HepG2 (cell line): ENCODE data around the gene URM1. TPM values are rescaled to one million over a fixed set of nuclear protein-coding genes. Genes with fewer than 3 reads are reported as not detected.

Experiments
- ATAC-seq: fragments of 200-7000 bp; cut with Tn5 transposase; 3 replicates; pipeline ENCODE4 v1.9.1; 2020; ENCODE audit warnings: mild to moderate bottlenecking, moderate library complexity
- BruUV-seq: library from RNA; stranded (reverse); fragments of 400-500 nt; replicated peaks from 2 replicates; lab custom pipeline; 2021; lab: Mats Ljungman, UMichigan
- CTCF ChIA-PET: fragments of 300-600 bp; formaldehyde crosslinking; extraction: SDS; loops from one replicate; lab custom pipeline; 2021; ENCODE audit warnings: low total read pairs, inconsistent platforms, low intra/inter-chr PET ratio; lab: Yijun Ruan, JAX
- POLR2A ChIA-PET: fragments of 350-600 bp; sonication (Branson Sonifier 250); formaldehyde crosslinking; loops from one replicate; lab custom pipeline; 2020; ENCODE audit warnings: antibody characterized with exemption, inconsistent platforms; lab: Yijun Ruan, JAX
- DNase-seq: peaks from one replicate; pipeline ENCODE4 v3.0.0-alpha.2; 2015; ENCODE audit warnings: low spot score
- FAIRE-seq: peaks from 3 replicates; lab custom pipeline; 2011; peaks lifted over from hg19 to GRCh38; lab: Jason Lieb, UNC
- H2AFZ ChIP-seq: one replicate; pipeline ENCODE4 v1.6.1; 2011; ENCODE audit warnings: low read length, inconsistent platforms
- H3K27ac ChIP-seq: fragments of 300-600 bp; 3 replicates; pipeline ENCODE4 v1.8.0; 2011; ENCODE audit warnings: mixed run types, mild to moderate bottlenecking, mixed read lengths, low read length, inconsistent platforms; ENCODE audit not compliant: insufficient read depth; ENCODE audit errors: extremely low read length
- H3K27me3 ChIP-seq, 2 experiments: fragments of 200-600 bp in 1 of 2; 2 replicates in 1 of 2; 3 replicates in 1 of 2; pipeline versions ENCODE4 v1.6.0 to v1.8.0; 2011; ENCODE audit warnings: low read length in 2 of 2, mild to moderate bottlenecking in 2 of 2, moderate library complexity in 2 of 2, inconsistent platforms in 1 of 2; ENCODE audit not compliant: insufficient read depth in 2 of 2, control insufficient read depth in 1 of 2
- H3K36me3 ChIP-seq, 2 experiments: fragments of 200-600 bp in 1 of 2; replicated peaks in 1 of 2; 2 replicates in 1 of 2; 3 replicates in 1 of 2; pipeline versions ENCODE4 v1.5.1 to v1.8.0; 2011; ENCODE audit warnings: low read length in 2 of 2, inconsistent platforms in 1 of 2; ENCODE audit not compliant: insufficient read depth in 2 of 2, control insufficient read depth in 1 of 2
- H3K4me1 ChIP-seq: 2 replicates; pipeline ENCODE4 v1.5.1; 2012; ENCODE audit warnings: low read length, inconsistent platforms; ENCODE audit not compliant: insufficient read depth
- H3K4me2 ChIP-seq: 2 replicates; pipeline ENCODE4 v1.6.0; 2011; ENCODE audit warnings: low read depth, low read length, inconsistent platforms
- H3K4me3 ChIP-seq, 3 experiments: fragments of 200-600 bp in 1 of 3; sonication (generic), shearing (Covaris generic) in 1 of 3; replicated peaks in 1 of 3; 2 replicates each; pipeline ENCODE4 v1.5.1; 2011 to 2016; ENCODE audit warnings: low read length in 3 of 3, inconsistent platforms in 2 of 3, low read depth in 2 of 3, mild to moderate bottlenecking in 2 of 3, control low read depth in 1 of 3, mixed read lengths in 1 of 3; ENCODE audit not compliant: insufficient read depth in 1 of 3
- H3K79me2 ChIP-seq: one replicate; pipeline ENCODE4 v1.6.1; 2011; ENCODE audit warnings: low read length, inconsistent platforms; ENCODE audit not compliant: insufficient read depth
- H3K9ac ChIP-seq: 2 replicates; pipeline ENCODE4 v1.6.0; 2011; ENCODE audit warnings: mild to moderate bottlenecking, low read depth, low read length, inconsistent platforms; ENCODE audit not compliant: insufficient read depth
- H3K9me3 ChIP-seq: 2 replicates; pipeline ENCODE4 v1.5.1; 2012; ENCODE audit warnings: mild to moderate bottlenecking, low read length
- H4K20me1 ChIP-seq: 2 replicates; pipeline ENCODE4 v1.6.0; 2011; ENCODE audit warnings: inconsistent platforms, mild to moderate bottlenecking, low read length, moderate library complexity; ENCODE audit not compliant: insufficient read depth
- ATAD3A ChIP-seq: sonication (generic); formaldehyde crosslinking; IDR thresholded peaks from 2 replicates; pipeline ENCODE4 v1.4.0; 2020; ENCODE audit warnings: missing genetic modification reagents
- DNMT1 ChIP-seq: sonication (generic); formaldehyde crosslinking; IDR thresholded peaks from 2 replicates; pipeline ENCODE4 v1.5.1; 2020; ENCODE audit warnings: mild to moderate bottlenecking, missing genetic modification reagents
- ELF3 ChIP-seq: IDR thresholded peaks from 2 replicates; pipeline ENCODE4 v1.6.1; 2016; ENCODE audit warnings: missing genetic modification reagents, missing compliant biosample characterization
- KAT7 ChIP-seq: IDR thresholded peaks from 2 replicates; pipeline ENCODE4 v1.6.1; 2018; ENCODE audit warnings: borderline replicate concordance, missing compliant biosample characterization
- KMT2B ChIP-seq: IDR thresholded peaks from 2 replicates; pipeline ENCODE4 v1.6.1; 2016; ENCODE audit warnings: missing genetic modification reagents, missing compliant biosample characterization
- PHF5A ChIP-seq: IDR thresholded peaks from one replicate; pipeline ENCODE4 v1.6.1; 2018; ENCODE audit warnings: low read depth, missing genetic modification reagents; ENCODE audit not compliant: unreplicated experiment
- SATB2 ChIP-seq: sonication (generic); formaldehyde crosslinking; IDR thresholded peaks from 2 replicates; pipeline ENCODE4 v1.5.0; 2020; ENCODE audit warnings: missing genetic modification reagents
- SRY ChIP-seq: sonication (generic); formaldehyde crosslinking; IDR thresholded peaks from 2 replicates; pipeline ENCODE4 v1.8.0; 2022; ENCODE audit warnings: mild to moderate bottlenecking, missing genetic modification reagents
- THRA ChIP-seq: sonication (generic); formaldehyde crosslinking; IDR thresholded peaks from 2 replicates; pipeline ENCODE4 v1.4.0; 2020; ENCODE audit warnings: missing genetic modification reagents, borderline replicate concordance
- ZGPAT ChIP-seq: IDR thresholded peaks from 2 replicates; pipeline ENCODE4 v1.6.1; 2016; ENCODE audit warnings: mild to moderate bottlenecking
- ZKSCAN8 ChIP-seq: IDR thresholded peaks from 2 replicates; pipeline ENCODE4 v1.6.1; 2016; ENCODE audit warnings: borderline replicate concordance, missing genetic modification reagents, missing compliant biosample characterization
- ZNF281 ChIP-seq: sonication (generic); formaldehyde crosslinking; IDR thresholded peaks from 2 replicates; pipeline ENCODE4 v1.4.0; 2020; ENCODE audit warnings: missing genetic modification reagents, borderline replicate concordance
- WGBS: methylation state at CpG from one replicate; pipeline ENCODE4 v1.1.6; 2017; ENCODE audit warnings: low lambda C conversion rate; 5-methylcytosine and 5-hydroxymethylcytosine counted together
- in situ Hi-C: cut with HindIII; loops from 2 replicates; pipeline ENCODE4 v1.10.0; 2017; ENCODE audit warnings: low pct_unique_long_range_greater_than_20kb; ENCODE audit not compliant: extremely low pct_ligation_motif_present
- intact Hi-C: fragments of 100-400 bp; cut with micrococcal nuclease; formaldehyde crosslinking; loops from one replicate; pipeline ENCODE4 v1.10.0; 2022; ENCODE audit not compliant: unreplicated experiment
- polyA plus RNA-seq, 8 experiments: library from polyadenylated mRNA; depleted of rRNA in 3 of 8; stranded (reverse) in 7 of 8; unstranded in 1 of 8; fragments of >200 nt; fragmentation: Illumina TruSeq in 4 of 8; extraction: Trizol in 4 of 8; gene quantifications; 2 replicates each; pipeline versions ENCODE4 v1.2.1 to v1.2.3, GENCODE V29; 2011 to 2016; ENCODE audit warnings: low read depth in 4 of 8, missing spikeins in 1 of 8, mixed read lengths in 1 of 8; ENCODE audit not compliant: insufficient read depth in 1 of 8
- total RNA-seq, 5 experiments: library from RNA; depleted of rRNA; stranded (reverse); fragments of >200 nt; fragmentation: Illumina TruSeq; extraction: Trizol; gene quantifications; 2 replicates each; pipeline ENCODE4 v1.2.3, GENCODE V29; 2016; ENCODE audit warnings: low read depth in 1 of 5

Gene URM1
- total and polyA plus RNA-seq, 2 of the 13 experiments (the other 11 are each of a cell fraction or from before 2014, with no cell fraction given), result 37.1 to 41.3 TPM

- TF ChIP-seq ZNF281 (no peak), SATB2 (CRISPR knock-in tag) (no peak), SRY (CRISPR knock-in tag) (no peak)
These were observed 12.3 kb upstream of the URM1 start (continued) for GRCh38 chr9:128358861-128359260.

- no CpG with 5 or more reads among the region's 2 CpGs for WGBS
- Histone ChIP-seq H3K9ac (no peak overlapping the region), H3K36me3 (peaks cover 1 to 4% of the 10 kb centered on the region in 2 experiments; a peak in 2 of 5 replicates), H4K20me1 (no peaks in the 10 kb centered on the region), H3K4me2 (no peak overlapping the region), H3K4me1 (peaks cover 34% of the 10 kb centered on the region), H3K79me2 (no peaks in the 10 kb centered on the region), H3K9me3 (no peaks in the 10 kb centered on the region), H3K4me3 (no peak overlapping the region), H3K27me3 (no peaks in the 10 kb centered on the region), H3K27ac (no peak overlapping the region), H2AFZ (no peak overlapping the region)
- ChIA-PET POLR2A (interaction anchor here (1.0 kb wide), 1 partner anchor 85 kb away, joined by 3 read pairs; the partner anchor contains the start of genes GOLGA2 and SWI5), CTCF (interaction anchor here (2.5 kb wide), 1 partner anchor 51 kb away, joined by 24 read pairs; no protein-coding TSS in a partner anchor)
- ATAC-seq (no peak), DNase-seq (no peak), FAIRE-seq (no peak)
- BruUV-seq, result no TSS peak
- in situ Hi-C loops, result loop anchor here (5.0 kb wide), 1 partner anchor 51 kb away; no protein-coding TSS in a partner anchor
- no peak for TF ChIP-seq ZGPAT (CRISPR knock-in tag)
- no peak for TF ChIP-seq DNMT1
- no peak for TF ChIP-seq KAT7 (CRISPR knock-in tag)
- no peak for TF ChIP-seq ZKSCAN8
- no peak for TF ChIP-seq ATAD3A (CRISPR knock-in tag)
- TF ChIP-seq KMT2B, result no peak
- TF ChIP-seq PHF5A (CRISPR knock-in tag), result no peak
- no peak for TF ChIP-seq ELF3 (CRISPR knock-in tag)
- no peak for TF ChIP-seq THRA (CRISPR knock-in tag)
- intact Hi-C loops, result no loop called here
These were observed 10.3 kb upstream of the URM1 start for GRCh38 chr9:128360826-128361225.
